ENCODE data around the gene CFAP92. TPM values are rescaled to one million over a fixed set of nuclear protein-coding genes. Genes with fewer than 3 reads are reported as not detected.

The CFAP92 gene
- total RNA-seq, 3 donors from 2014 or later, result 1.1 to 1.5 (median 1.3) TPM

DNA sequence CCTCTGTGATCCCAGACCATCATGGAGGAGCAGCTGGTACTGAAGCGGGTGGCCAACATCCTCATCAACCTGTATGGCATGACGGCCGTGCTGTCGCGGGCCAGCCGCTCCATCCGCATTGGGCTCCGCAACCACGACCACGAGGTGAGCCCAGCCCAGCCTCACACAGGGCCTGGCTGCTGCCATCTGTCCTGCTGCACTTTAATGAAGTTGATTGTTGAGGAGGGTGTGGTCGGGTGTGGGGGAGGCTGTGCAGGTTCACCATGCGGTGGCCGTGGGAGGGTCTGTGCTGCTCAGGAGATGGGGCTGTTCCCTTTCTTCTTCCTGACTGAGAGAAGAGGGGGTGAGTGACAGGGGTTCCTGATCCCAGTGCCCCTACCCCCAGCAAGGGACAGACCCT is 83.9 kb downstream of the CFAP92 start:
- DNase-seq (no peak), ATAC-seq (no peak)
- Histone ChIP-seq H3K36me3 (ENCODE audit: low read depth) (peaks cover 4% of the 10 kb centered on the region), H3K4me3 (no peak overlapping the region), H3K4me1 (ENCODE audit: low read depth) (no peaks in the 10 kb centered on the region), H3K9me3 (no peaks in the 10 kb centered on the region)
- intact Hi-C loops (cut with DNase I, micrococcal nuclease), result no loop called here
- TF ChIP-seq, protein P1, sequence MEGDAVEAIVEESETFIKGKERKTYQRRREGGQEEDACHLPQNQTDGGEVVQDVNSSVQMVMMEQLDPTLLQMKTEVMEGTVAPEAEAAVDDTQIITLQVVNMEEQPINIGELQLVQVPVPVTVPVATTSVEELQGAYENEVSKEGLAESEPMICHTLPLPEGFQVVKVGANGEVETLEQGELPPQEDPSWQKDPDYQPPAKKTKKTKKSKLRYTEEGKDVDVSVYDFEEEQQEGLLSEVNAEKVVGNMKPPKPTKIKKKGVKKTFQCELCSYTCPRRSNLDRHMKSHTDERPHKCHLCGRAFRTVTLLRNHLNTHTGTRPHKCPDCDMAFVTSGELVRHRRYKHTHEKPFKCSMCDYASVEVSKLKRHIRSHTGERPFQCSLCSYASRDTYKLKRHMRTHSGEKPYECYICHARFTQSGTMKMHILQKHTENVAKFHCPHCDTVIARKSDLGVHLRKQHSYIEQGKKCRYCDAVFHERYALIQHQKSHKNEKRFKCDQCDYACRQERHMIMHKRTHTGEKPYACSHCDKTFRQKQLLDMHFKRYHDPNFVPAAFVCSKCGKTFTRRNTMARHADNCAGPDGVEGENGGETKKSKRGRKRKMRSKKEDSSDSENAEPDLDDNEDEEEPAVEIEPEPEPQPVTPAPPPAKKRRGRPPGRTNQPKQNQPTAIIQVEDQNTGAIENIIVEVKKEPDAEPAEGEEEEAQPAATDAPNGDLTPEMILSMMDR (IDR thresholded peaks at IDR 0.05), result no peak

DNA sequence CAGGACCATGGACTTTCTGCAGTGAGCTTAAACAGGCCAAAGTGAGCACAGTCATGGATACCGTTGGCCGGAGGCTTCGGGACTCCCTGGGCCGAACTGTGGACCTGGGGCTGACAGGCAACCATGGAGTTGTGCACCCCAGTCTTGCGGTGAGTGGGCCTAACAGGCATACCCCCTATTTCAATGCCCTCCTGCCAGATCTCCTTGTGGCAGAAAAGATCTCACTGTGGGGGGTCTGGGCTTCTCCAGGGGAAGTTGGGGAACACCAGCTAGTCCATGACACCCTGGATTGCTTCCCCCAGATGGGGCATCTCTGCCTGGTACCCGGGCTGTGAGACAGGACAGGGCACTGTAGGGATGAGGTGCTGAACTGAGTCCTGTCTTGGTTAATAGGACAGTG is 84.9 kb downstream of the CFAP92 start:
- no peaks in the 10 kb centered on the region for H3K4me1 ChIP-seq (ENCODE audit: low read depth)
- peaks cover 4% of the 10 kb centered on the region for H3K36me3 ChIP-seq (ENCODE audit: low read depth)
- no peaks in the 10 kb centered on the region for H3K9me3 ChIP-seq
- ATAC-seq, result no peak
- intact Hi-C loops (cut with DNase I, micrococcal nuclease), result no loop called here
- DNase-seq, result no peak
- no peak overlapping the region for H3K4me3 ChIP-seq
- TF ChIP-seq, protein P1 (IDR thresholded peaks at IDR 0.05), result no peak

DNA sequence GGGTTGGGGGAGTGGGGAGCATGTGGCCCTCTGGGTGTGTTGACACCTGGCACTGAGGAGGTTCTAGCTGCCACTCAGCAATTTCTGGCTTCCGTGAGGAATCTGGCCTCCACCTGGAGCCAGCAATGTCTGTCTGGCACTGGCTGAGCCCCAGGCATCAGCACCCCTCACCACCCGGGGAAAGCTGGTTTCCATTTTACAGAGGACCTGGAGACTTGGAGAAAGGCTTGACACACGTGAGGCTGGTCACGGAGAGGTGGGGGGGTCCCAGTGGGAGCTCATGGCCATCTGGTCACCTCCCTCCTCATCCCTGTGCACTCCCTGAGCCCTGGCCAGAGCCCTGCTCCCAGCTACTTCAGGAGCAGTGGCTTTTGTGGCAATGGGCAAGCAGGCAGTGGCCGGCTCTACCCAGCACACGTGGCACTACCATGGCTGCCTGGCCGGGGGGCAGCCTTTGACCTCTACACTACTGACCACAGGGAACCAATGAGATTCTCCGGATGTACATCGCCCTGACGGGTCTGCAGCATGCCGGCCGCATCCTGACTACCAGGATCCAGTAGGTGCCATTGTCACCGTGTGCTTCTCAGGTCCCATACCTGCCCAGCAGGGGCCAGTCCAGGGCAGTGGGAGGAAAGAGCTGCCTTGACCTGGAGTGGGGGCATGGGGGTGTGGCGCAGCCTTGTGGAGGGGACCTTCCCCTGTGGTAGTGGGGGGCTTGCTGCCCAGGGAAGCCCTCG is 86.0 kb downstream of the CFAP92 start:
- Histone ChIP-seq H3K4me3 (no peak overlapping the region), H3K4me1 (ENCODE audit: low read depth) (no peaks in the 10 kb centered on the region), H3K9me3 (no peaks in the 10 kb centered on the region), H3K36me3 (ENCODE audit: low read depth) (peaks cover 4% of the 10 kb centered on the region)
- DNase-seq (no peak), ATAC-seq (no peak)
- TF ChIP-seq, protein P1 (IDR thresholded peaks at IDR 0.05), result no peak
- intact Hi-C loops (cut with DNase I, micrococcal nuclease), result no loop called here

DNA sequence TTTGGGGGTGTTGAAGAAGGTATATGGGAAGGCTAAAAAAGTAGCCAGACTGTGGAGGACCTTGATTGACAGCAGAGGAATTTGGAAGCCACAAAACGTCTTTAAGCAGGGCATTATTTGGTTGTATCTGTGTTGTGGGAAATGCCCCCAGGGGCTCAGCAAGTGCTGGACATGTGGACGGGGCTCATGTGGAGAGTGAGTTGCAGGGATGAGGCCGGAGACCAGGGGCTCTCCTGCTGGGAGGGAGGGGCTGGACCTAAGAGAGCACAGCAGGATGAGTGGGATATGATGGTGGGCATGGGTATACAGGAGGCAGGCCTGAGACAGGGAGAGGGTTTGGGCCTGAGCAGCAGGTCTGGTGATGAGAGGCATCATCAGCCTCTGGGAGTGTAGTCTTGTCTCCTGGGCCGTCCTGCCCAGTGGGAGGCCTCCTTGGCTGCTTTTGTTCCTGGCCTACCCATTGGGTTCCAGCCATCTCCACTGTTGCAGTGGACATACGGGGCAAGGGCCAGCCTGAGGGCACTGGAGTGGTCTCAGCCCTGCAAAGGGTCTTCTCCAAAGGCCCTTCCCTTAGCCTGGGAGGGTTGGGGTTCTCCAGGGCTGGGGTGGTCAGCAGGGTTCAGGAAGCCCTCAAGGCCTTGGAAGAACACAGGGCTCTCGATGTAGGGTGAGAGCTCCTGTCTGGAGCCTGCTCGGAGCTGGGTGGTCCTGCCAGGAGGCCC is 86.9 kb downstream of the CFAP92 start:
- DNase-seq (no peak), ATAC-seq (no peak)
- Histone ChIP-seq H3K9me3 (no peaks in the 10 kb centered on the region), H3K36me3 (ENCODE audit: low read depth) (no peaks in the 10 kb centered on the region), H3K4me3 (no peak overlapping the region), H3K4me1 (ENCODE audit: low read depth) (no peaks in the 10 kb centered on the region)
- TF ChIP-seq, protein P1 (IDR thresholded peaks at IDR 0.05), result no peak
- intact Hi-C loops (cut with DNase I, micrococcal nuclease), result no loop called here

DNA sequence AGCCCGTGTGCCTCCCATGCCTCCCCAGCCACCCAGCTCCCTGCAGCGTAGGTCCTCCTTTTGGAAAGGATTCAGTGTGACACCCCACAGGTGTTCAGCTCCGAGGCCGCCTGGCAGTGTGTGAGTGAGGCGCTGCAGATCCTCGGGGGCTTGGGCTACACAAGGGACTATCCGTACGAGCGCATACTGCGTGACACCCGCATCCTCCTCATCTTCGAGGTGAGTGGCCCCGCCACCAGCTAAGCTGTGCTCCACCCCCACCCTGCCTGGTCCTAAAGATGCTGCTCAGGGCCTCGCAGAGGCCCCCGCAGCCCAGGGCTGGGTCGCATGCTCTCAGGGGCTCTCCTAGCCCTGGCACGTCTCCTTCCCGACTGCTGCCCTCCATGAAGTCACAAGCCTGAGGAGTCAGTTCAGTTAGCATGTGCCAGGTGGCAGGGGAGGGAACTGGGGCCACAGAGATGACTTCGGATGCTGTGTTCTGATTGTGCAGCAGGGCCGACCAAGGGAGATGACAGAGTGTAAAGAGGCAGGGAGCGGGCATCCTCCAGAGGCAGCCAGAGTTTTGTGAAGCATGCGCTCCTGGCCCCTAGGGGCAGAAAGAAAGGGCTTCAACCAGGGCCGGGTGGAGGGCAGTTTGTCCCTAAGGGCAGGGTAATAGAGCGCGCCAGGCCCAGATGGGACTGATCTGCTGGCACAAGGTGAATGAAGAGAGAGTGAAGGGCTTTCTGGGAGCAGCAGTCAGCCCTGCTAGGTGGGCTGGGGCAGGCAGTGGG is 87.7 kb downstream of the CFAP92 start:
- Histone ChIP-seq H3K9me3 (no peaks in the 10 kb centered on the region), H3K4me3 (no peak overlapping the region), H3K4me1 (ENCODE audit: low read depth) (no peaks in the 10 kb centered on the region), H3K36me3 (ENCODE audit: low read depth) (no peaks in the 10 kb centered on the region)
- intact Hi-C loops (cut with DNase I, micrococcal nuclease), result no loop called here
- no peak for DNase-seq
- TF ChIP-seq, protein P1 (IDR thresholded peaks at IDR 0.05), result no peak
- no peak for ATAC-seq

All from mucosa of descending colon (tissue), 3 donors.